Activated gamma-delta T cell (primary cell): ENCODE data around the gene MUC2.

Source experiments
- DNase-seq: peaks from one replicate; lab custom pipeline; 2025; lab: John Stamatoyannopoulos, UW
- total RNA-seq, 2 donors: gene quantifications; one replicate each; lab custom pipeline; 2026; lab: John Stamatoyannopoulos, UW

The MUC2 gene
- total RNA-seq: 0 to 0.13 reads per million in 2 donors

DNA sequence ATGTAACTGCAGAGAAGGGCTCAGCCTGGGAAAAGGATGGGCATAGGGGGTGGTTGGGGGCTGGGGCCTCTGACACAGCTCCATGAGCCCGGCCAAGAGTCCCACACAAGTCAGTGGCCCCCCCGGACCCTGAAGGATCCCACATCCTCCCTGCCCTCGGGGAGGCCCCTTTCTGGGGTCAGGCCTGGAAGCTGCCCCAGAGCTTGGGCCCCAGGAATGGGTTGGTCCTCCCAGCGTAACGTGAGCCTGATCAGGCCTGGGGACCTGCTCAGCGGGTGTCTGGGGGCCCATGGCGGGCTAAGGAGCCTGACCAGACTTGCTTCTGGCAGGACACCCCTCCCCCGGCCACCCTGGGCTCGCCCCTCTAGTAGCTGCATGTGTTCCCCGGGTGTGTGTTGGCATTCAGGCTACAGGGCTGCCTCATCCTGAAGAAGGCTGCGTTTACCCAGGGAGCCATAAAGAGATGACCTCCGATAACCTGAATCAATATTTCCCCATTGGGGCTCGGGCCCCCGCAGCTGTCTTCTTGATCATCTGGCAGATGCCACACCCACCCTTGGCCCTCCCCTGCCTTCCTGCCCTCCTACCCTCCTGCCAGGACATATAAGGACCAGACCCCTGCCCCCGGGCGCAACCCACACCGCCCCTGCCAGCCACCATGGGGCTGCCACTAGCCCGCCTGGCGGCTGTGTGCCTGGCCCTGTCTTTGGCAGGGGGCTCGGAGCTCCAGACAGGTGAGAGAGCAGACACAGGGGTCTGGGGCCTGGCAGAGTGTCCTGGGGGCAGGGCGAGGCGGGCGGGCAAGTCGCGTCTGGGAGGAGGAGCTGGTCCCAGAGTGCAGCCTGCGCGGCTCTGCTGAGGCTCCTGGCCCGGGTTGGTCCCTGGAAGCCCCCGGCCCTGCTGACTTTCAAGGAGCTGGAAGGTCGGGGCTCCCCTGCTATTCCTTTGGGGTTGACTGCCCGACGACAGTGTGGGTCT is at the start of gene MUC2:
TSS of gene MUC2 (plus strand) at position 631 of the 978 bp plus-strand sequence.
- DNase-seq: no peak

DNA sequence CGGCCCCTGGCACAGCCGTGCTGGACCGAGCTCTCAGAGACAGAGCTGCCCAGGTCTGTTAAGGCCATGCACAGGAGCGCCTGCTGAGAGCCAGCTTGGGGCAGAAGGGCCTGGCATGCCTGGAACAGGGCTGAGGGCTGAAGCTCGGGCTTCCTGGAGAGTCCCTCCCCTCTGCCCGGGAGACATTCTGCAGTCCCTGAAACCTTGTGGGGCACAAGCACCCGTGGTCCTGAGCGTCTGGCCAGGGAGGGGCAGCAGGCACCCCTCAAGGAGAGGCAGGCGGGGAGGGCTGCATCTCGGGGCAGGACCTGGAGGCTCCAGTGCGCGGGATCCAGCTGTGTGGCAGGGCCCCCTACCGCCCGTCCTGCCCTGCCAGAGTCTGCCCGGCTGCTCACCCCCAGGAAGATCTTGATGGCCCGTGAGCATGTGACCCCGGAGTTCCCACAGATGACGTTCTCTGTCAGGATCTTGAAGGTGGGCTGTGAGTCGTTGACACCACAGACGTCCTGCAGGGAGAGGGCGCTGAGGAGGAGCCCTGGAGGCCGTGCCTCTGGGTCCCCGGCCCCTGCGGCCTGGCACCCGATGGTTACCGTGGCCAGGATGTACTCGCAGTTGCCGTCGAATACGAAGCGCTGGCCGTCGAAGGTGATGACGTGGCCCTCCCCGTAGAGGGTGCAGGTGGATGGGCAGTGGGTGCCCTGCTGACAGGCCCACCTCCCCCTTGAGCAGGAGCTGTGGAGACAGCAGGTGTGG is 49.1 kb upstream of the MUC2 start:
- no peak for DNase-seq

DNA sequence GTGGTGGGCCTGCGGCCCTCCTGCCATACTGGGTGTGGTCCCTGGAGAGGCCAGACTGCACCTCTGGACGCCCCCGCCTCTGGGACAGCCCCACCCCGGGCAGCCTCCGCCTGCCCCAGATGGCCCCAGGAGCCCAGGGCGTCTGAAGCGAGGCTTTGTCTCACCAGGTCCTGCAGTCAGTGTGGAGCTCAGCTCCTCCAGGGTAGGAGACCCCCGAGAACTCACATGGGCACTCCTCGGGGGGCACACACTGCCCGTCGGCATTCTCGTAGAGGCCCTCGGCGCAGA is 48.6 kb upstream of the MUC2 start:
- no peak for DNase-seq

DNA sequence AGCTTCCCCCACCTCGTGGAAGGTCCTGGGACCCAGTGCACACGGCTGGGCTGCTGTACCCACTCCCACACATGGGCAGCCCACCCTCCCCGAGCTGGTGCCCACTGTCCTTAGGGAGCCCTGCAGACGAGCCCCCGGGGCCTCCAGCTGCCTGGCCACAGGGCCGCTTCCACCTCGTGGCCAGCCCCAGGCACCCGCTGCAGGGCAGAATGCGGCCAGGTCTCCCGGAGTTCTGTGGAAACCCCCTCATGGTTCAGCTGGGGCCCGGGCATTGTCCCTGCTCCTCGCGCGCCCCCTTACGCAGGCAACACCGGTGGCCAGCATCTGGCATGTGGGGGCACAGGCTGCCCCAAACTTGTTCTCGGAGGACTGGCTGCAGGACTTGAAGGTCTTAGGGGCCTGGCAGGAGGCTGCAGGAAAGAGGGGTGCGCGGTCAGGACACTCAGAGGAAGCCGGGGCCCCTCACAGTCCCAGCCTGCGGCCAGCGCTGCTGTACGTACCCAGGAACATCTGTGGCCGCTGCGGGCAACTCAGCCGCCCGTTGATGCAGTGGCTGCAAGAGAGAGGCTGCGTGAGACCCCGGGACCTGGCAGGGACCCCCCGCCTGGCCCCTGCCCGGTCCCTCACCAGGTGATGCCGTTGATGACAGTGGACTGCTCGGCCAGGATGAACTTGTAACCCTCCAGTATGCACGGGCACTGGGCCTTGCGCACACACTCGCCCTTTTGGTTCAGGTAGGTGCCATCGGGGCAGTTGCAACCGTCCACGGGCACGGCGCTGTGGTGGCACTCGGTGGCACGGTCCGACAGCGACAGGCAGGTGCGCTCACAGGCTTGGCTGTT is 47.8 kb upstream of the MUC2 start:
- no peak for DNase-seq

DNA sequence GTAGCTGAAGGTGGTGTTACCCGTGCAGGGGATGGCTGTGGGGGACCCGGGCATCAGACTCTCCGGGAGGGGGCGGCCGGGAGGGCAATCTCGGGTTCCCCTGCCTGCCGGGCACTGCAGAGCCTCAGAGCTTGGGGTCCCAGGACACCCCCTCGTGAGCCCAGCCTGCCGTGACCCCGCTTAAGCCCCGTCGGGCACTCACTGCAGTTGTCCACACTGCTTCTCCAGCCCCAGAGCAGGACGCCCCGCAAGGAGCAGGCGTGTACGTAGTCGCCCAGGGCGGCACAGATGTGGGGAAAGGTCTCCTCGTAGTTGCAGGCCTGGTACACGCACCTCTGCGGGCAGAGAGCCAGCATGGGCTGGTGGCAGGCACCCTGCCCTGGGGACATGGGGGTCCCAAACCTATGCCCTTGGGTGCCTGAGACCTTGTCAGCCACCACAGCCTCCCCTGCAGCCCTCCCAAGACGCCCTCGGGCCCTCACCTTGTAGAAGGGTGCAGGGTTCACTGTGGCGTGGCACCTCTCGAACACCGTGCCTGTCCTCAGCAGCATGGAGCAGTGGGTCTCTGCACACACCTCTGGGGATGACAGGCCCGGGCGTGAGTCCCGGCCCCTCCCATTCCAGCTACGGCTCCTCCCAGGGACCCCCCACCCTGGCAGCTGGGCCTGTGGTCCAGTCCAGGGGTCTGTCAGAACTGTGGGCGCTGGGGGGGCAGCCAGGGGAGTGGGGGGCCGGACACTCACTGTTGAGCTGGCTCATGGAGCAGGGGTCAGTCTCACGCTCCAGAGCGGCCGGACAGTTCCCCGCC is 47.0 kb upstream of the MUC2 start:
- DNase-seq: no peak

DNA sequence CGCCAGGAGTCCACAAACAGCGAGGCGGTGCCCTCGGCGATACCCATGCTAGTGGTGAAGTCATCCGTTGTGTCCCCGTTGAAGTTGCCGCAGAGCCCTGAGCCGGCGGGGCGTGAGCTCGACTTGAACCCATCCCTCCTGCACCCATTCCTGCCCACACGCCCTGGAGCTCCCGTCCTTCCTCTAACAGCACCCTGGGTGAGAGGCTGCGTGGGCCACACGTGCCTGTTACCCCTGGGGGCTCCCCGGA is 46.5 kb upstream of the MUC2 start:
- DNase-seq: no peak

DNA sequence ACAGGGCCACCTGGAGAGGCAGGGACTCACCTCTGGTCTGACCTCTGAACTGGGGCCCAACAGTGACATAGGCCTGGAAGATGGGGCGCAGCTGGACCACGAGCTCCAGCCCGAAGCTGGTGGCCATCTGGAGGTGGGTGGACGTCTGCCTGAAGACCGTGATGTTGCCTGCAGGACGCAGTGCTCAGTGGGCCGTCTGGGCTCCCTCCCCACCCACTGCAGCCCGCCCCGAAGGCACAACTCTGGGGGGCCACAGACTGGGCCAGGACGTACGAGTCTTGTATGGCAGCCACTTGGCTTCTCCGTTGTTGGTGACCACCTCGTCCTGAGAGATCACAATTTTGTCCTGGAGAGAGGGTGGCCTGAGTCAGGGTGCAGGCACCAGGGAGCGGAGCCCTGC is 46.1 kb upstream of the MUC2 start:
- no peak for DNase-seq

DNA sequence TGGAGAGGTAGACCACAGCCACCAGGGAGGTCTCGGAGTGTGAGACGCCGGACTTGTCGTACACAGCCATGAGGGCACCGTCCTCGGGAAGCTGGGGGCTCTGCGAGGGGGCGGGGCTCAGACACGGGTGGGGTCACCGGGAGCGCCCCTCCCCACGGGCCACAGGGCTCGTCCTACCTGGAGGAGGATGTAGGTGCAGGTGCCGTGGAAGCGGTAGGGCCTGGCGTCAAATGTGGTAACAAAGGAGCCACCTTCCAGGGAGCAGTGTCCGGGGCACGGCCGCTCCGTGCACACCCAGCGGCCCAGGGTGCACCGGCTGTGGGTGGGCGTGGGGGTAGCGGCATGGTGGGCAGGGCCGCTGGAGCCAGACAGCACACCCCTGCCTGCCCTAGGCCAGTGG is 45.6 kb upstream of the MUC2 start:
- DNase-seq: no peak

DNA sequence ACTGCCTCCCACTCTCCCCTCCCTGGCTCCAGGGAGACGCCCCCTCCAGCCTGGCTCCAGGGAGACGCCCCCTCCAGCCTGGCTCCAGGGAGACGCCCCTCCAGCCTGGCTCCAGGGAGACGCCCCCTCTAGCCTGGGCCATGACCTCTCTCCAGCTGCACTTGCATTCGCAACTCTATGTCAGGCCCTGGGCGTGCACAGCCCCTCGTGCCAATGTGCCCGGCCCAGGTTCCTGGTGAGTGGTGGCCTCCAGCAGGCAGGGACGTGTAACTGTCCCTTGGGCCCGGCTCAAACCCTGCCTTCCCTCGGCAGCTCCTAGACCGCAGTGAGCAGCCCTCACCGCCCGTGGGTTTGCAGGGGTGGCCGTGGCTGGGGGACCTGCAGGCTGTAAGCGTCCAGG is 45.0 kb upstream of the MUC2 start:
- no peak for DNase-seq

DNA sequence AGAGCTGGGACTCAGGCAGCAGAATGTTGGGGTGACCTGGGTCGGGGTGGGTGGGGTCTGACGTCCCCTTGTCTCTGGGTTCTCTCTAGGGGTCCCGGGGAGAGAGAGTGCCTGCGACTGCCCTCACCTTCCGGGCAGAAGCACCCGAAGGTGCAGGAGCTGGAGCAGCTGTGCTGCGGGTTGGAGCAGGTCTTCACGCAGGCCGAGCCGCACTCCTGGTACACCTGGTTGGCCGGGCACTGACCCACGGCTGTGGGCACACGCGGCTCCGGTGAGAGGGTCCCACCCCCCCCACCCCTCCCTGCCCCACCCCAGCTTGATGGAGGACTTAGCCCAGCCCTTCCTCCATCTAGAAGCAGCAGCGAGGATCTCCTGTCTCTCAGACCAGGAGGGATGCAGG is 44.6 kb upstream of the MUC2 start:
- DNase-seq: no peak

DNA sequence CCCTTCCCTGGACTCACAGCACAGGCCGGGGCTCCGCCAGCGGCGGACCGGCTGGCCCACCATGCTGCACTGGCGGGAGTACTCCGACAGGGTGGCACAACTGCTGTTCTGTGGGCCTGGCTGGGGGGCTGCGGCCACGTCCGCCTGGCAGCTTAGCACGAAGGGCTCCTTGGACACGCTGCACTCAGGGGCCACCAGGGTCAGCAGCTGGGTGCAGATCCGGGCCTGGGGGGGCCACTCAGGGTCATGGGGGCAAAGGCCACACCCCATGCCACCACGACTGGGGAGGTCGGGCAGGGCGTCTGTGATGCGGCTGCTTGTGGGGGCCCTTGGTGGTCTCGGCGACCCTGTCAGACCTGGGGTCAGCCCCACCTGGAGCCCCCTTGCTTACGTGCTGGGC is 44.1 kb upstream of the MUC2 start:
- DNase-seq: no peak

DNA sequence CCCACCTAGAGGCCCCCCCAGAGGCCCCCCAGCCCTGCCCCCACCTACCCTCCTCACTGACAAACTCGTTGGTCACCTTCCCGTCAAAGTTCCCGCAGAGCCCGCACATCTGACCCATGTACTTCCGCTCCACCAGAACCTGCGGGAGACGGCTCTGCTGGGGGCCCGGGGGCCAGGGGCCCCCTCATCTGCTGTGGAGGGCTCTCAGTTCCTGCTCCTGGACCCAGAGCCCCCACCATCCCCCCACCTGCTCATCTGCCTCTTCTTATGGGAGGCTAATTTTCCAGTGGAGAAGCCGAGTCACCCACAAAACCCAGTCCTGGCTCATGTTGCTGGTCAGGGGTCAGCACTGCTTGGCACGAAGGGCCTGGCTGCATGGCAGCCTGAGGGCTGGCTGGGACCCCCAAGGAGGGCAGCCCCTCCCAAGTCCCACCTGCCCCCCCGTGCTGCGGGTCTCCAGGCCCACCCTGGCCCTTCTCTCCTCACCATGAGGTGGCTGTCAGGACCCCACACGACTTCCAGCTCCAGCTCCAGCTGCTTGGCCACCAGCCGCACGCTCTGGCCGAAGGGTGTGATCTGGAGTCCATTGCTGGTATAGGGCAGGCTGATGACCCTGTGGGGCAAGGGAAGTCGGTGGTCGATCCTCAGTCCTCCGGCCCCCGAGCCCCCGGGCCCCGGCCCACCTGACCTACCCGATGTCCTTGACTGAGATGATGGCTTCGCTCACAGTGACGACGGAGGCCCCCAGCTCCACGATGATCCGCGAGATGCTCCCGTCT is 43.4 kb upstream of the MUC2 start:
- no peak for DNase-seq

DNA sequence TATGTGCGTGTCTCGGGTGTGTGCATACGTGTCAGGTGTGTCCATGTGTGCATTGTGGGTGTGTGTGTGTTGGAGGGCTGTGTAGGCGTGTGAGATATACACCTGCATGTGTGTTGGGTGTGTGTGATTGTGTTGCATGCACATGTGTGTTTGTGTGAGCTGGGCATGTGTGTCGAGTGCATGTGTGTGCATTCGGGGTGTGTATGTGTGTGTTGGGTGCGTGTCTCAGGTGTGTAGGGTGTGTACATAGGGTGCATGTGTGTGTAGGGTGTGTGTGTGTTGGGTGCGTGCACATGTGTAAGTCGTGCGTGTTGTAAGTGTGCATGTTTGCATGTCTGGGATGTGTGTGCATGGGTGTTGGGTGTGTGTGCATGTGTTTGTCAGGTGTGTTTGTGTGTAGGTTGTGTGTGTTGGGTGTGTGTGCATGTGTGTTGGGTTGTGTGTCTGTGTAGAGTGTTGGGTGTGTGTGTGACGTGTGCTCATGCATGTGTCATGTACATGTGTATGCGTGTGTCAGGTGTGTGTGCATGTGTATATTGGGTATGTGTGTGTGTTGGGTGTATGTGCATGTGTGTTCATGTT is 42.3 kb upstream of the MUC2 start:
- no peak for DNase-seq

DNA sequence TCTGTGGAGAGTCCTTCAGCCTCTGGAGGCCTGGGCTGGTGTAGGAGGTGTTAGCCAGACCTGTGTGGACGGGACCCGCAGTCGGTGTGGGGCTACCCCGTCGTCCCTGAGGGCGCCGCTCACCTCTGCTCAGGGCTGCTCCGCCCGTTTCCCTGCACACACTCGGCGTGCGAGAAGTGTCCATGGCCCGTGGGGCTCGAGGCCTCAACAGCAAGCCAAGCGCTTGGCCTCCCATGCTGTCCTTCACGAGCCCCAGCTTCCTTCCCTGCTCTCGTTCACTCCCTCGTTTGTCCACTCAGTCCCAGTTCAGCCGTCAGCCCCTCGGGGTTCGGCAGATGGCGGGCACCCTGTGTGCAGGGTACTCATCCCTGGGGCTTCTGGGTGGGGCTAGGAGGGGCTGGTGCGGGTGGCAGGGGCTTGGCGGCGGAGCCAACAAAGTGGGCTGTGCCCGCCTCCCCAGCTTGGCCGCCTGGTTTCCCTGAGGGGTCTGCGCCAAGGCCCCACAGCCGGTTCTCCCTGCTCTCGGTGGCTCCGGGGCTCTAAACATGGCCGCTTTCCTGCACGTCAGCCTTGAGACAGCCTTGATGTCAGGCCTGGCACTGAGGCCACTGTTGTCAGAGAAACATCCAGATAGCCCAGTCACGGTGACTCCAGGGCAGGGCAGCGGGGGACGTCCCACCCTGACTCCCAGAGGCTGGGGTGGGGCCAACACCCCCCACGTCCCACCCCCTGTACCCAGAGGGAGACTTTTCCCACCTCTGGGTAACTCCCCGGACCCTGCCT is 41.5 kb upstream of the MUC2 start:
- no peak for DNase-seq

DNA sequence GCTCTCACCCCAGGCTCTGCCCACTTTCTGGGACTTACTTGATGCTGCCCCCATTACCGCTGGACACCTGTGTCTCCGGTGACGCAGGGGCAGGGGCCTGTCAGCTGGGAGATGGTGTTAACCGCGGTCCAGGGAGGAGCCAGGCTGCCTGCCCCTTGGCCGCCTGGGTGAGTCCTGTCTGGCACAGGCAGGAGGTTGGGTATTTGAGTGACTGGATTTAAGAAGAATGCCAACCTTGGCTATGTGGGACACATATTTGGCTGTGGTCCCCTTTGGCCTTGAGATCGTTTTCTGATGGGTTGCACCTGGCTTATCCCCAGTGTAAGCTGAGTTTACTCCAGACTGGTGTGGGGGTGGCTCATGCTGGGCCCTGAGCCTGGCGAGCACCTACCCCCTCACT is 40.7 kb upstream of the MUC2 start:
- DNase-seq: no peak

DNA sequence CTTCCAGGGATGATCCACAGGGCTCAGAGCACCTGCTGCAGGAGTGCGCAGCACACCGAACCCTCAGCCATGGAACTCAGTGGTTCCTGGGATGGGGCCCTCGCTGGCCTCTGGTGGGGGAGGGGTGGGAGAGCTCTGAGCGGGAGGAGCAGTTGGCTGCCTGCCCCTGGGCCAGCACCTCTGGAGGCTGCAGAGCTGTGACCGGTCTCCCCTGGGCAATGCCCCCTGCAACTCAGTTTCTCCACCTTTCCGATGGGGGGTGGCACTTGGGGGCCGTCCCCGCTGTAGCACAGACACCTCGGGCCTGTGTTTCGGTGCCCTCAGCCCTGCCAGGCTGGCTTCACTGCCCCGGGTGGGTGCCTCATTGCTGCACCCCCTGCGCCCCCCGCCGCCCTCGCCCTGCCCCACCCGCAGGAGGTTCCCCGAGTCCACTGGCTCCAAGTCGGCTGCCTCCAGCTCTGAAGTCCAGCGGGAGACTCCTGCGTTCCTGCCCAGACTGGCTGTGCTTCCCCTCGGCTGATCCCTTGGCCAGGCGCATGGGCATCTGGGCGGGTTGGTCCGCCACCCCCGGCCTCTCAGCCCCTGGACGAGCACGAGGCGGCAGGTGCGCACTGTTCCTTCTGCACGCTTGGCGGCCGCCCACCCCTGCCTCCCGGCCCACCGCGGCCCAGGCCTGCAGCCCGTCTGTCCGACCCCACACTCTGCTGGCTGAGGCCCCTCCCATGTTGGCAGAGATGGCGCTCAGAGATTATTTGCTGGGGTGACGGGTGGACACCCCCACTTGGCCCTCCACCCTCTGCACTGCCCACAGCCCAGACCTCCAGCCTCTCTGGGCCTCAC is 40.0 kb upstream of the MUC2 start:
- no peak for DNase-seq

DNA sequence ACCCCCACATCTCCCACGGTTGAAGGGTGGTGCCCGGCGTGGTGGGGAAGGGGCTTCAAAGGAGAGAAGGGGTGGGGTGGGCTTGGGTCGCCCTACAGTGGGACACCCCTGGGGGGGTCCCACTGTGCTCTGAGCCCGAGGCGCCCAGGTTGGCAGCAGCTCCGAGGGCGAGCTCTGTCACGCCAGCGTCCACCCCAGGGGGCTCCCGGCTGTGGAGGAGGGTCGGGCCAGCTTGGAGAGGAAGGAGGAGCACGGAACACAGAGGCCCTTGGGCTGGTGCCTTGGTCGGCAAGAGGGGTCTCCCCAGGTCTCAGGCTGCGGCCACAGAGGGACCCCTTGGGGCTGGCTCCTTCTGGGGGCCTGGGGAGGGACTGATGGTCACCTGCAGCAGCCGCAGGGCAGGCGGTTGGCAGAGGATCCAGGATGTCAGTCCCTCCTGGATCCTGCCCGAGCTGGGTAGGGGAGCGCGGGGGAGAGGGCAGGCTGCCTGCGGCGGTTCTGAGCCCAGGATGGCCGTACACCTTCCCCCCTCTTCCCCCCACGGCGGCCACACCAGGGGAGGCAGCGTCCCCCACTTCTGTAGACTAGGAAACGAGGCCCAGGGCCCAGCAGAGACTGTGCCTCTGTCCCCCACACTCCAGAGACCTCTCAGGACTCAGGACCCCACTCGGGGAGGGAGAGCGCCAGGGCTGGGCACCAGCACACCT is 38.9 kb upstream of the MUC2 start:
- DNase-seq: no peak

DNA sequence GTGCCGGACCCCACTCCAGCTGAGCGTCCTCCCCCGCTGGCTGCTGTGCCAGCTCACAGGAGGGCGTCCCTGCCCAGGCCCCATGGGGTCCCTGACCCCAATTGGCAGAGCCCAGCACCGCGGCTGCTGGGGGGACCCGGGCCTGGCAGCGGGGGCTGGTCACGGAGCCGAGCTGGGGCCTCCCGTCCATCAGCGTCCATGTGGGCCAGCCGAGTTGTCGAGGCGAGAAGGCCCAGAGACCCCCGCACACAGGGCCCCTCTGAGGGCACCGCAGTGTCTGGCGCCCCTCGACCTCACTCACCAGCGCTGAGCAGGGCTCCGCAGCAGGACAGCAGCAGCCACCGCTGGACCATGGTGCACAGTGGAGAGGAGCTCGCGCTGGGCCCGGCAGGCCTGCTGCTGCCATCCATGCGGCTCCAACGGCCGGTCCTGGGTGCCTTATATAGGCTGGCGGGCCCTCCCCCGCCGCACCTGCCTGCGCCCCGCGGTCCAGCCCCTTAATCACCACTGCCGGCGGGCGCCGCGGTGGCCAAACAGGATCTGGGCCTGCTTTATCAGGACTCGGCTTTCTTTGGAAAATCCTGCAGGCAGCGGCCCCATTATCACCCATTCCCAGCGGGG is 38.3 kb upstream of the MUC2 start, which contains the start of gene MUC6:
TSS of gene MUC6 (minus strand) at position 416 of the 621 bp plus-strand sequence. CDS start at position 353, 63 bp downstream.
- DNase-seq: no peak
